ENCODE data around the gene LUM. TPM values are rescaled to one million over a fixed set of nuclear protein-coding genes. Genes with fewer than 3 reads are reported as not detected.

LUM gene
- total and polyA plus RNA-seq, 4 donors: 3.7 to 22.3 (median 13.8) TPM

GRCh38 chr12:91127751-91128150 lies 16.5 kb upstream of the LUM start:
- 63% methylated on average over 3 of the region's 3 CpGs for WGBS
- TF ChIP-seq HNF4A (conservative IDR thresholded peaks at IDR 0.05) (no peak), NR2F2 (IDR thresholded peaks at IDR 0.05) (no peak), SP1 (IDR thresholded peaks at IDR 0.05) (no peak), YY1 (IDR thresholded peaks at IDR 0.05) (no peak), FOXA2 (IDR thresholded peaks at IDR 0.05) (no peak), JUND (IDR thresholded peaks at IDR 0.05) (no peak), ATF3 (IDR thresholded peaks at IDR 0.05) (no peak), HNF4G (IDR thresholded peaks at IDR 0.05) (no peak), GABPA (IDR thresholded peaks at IDR 0.05 in 1 of 2, conservative IDR thresholded peaks at IDR 0.05 in 1 of 2) (no peak), TAF1 (conservative IDR thresholded peaks at IDR 0.05) (no peak), FOXA1 (IDR thresholded peaks at IDR 0.05) (no peak)
- TF ChIP-seq, protein P1, sequence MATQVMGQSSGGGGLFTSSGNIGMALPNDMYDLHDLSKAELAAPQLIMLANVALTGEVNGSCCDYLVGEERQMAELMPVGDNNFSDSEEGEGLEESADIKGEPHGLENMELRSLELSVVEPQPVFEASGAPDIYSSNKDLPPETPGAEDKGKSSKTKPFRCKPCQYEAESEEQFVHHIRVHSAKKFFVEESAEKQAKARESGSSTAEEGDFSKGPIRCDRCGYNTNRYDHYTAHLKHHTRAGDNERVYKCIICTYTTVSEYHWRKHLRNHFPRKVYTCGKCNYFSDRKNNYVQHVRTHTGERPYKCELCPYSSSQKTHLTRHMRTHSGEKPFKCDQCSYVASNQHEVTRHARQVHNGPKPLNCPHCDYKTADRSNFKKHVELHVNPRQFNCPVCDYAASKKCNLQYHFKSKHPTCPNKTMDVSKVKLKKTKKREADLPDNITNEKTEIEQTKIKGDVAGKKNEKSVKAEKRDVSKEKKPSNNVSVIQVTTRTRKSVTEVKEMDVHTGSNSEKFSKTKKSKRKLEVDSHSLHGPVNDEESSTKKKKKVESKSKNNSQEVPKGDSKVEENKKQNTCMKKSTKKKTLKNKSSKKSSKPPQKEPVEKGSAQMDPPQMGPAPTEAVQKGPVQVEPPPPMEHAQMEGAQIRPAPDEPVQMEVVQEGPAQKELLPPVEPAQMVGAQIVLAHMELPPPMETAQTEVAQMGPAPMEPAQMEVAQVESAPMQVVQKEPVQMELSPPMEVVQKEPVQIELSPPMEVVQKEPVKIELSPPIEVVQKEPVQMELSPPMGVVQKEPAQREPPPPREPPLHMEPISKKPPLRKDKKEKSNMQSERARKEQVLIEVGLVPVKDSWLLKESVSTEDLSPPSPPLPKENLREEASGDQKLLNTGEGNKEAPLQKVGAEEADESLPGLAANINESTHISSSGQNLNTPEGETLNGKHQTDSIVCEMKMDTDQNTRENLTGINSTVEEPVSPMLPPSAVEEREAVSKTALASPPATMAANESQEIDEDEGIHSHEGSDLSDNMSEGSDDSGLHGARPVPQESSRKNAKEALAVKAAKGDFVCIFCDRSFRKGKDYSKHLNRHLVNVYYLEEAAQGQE (IDR thresholded peaks at IDR 0.05): no peak
- TF ChIP-seq, protein P2, sequence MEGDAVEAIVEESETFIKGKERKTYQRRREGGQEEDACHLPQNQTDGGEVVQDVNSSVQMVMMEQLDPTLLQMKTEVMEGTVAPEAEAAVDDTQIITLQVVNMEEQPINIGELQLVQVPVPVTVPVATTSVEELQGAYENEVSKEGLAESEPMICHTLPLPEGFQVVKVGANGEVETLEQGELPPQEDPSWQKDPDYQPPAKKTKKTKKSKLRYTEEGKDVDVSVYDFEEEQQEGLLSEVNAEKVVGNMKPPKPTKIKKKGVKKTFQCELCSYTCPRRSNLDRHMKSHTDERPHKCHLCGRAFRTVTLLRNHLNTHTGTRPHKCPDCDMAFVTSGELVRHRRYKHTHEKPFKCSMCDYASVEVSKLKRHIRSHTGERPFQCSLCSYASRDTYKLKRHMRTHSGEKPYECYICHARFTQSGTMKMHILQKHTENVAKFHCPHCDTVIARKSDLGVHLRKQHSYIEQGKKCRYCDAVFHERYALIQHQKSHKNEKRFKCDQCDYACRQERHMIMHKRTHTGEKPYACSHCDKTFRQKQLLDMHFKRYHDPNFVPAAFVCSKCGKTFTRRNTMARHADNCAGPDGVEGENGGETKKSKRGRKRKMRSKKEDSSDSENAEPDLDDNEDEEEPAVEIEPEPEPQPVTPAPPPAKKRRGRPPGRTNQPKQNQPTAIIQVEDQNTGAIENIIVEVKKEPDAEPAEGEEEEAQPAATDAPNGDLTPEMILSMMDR (IDR thresholded peaks at IDR 0.05; ENCODE audit: low read depth, low read length, missing input control): no peak
- TF ChIP-seq, protein P3, sequence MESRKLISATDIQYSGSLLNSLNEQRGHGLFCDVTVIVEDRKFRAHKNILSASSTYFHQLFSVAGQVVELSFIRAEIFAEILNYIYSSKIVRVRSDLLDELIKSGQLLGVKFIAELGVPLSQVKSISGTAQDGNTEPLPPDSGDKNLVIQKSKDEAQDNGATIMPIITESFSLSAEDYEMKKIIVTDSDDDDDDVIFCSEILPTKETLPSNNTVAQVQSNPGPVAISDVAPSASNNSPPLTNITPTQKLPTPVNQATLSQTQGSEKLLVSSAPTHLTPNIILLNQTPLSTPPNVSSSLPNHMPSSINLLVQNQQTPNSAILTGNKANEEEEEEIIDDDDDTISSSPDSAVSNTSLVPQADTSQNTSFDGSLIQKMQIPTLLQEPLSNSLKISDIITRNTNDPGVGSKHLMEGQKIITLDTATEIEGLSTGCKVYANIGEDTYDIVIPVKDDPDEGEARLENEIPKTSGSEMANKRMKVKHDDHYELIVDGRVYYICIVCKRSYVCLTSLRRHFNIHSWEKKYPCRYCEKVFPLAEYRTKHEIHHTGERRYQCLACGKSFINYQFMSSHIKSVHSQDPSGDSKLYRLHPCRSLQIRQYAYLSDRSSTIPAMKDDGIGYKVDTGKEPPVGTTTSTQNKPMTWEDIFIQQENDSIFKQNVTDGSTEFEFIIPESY (IDR thresholded peaks at IDR 0.05): no peak
- TF ChIP-seq, protein P4, sequence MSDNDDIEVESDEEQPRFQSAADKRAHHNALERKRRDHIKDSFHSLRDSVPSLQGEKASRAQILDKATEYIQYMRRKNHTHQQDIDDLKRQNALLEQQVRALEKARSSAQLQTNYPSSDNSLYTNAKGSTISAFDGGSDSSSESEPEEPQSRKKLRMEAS (IDR thresholded peaks at IDR 0.05): no peak
- Histone ChIP-seq H3K9ac (ENCODE audit: low read depth in 1 of 2, low read length in 2 of 2) (no peak overlapping the region), H3K27ac (ENCODE audit: low read depth in 1 of 2, low read length in 2 of 2) (no peak overlapping the region), H3K36me3 (ENCODE audit: control insufficient read depth in 4 of 4, insufficient read depth in 3 of 4, low read depth in 1 of 4, low read length in 3 of 4) (no peaks in the 10 kb centered on the region), H3K9me3 (ENCODE audit: control insufficient read depth in 4 of 4, low read length in 3 of 4) (no peaks in the 10 kb centered on the region), H3K4me1 (ENCODE audit: control insufficient read depth in 4 of 4, insufficient read depth in 4 of 4, low read length in 3 of 4) (no peaks in the 10 kb centered on the region), H3K27me3 (ENCODE audit: control insufficient read depth in 4 of 4, insufficient read depth in 4 of 4, low read length in 3 of 4) (no peaks in the 10 kb centered on the region), H3K4me3 (ENCODE audit: low read depth in 1 of 3, low read length in 3 of 3) (no peak overlapping the region)
- no peak for DNase-seq (ENCODE audit: low spot score)

GRCh38 chr12:91127306-91127705 lies 16.0 kb upstream of the LUM start:
- H3K36me3 ChIP-seq (ENCODE audit: control insufficient read depth in 4 of 4, insufficient read depth in 3 of 4, low read depth in 1 of 4, low read length in 3 of 4): no peaks in the 10 kb centered on the region
- H3K9me3 ChIP-seq (ENCODE audit: control insufficient read depth in 4 of 4, low read length in 3 of 4): no peaks in the 10 kb centered on the region
- DNase-seq (ENCODE audit: low spot score): no peak
- H3K4me3 ChIP-seq (ENCODE audit: low read depth in 1 of 3, low read length in 3 of 3): no peak overlapping the region
- H3K27ac ChIP-seq (ENCODE audit: low read depth in 1 of 2, low read length in 2 of 2): no peak overlapping the region
- 90% methylated on average over 2 of the region's 2 CpGs for WGBS
- H3K4me1 ChIP-seq (ENCODE audit: control insufficient read depth in 4 of 4, insufficient read depth in 4 of 4, low read length in 3 of 4): no peaks in the 10 kb centered on the region
- H3K9ac ChIP-seq (ENCODE audit: low read depth in 1 of 2, low read length in 2 of 2): no peak overlapping the region
- no peaks in the 10 kb centered on the region for H3K27me3 ChIP-seq (ENCODE audit: control insufficient read depth in 4 of 4, insufficient read depth in 4 of 4, low read length in 3 of 4)
- no peak for TF ChIP-seq FOXA1 (IDR thresholded peaks at IDR 0.05)
- no peak for TF ChIP-seq ATF3 (IDR thresholded peaks at IDR 0.05)
- no peak for TF ChIP-seq TAF1 (conservative IDR thresholded peaks at IDR 0.05)
- TF ChIP-seq, protein P1 (IDR thresholded peaks at IDR 0.05): no peak
- TF ChIP-seq, protein P4 (IDR thresholded peaks at IDR 0.05): no peak
- no peak for TF ChIP-seq HNF4G (IDR thresholded peaks at IDR 0.05)
- TF ChIP-seq, protein P3 (IDR thresholded peaks at IDR 0.05): no peak
- no peak for TF ChIP-seq HNF4A (conservative IDR thresholded peaks at IDR 0.05)
- no peak for TF ChIP-seq YY1 (IDR thresholded peaks at IDR 0.05)
- TF ChIP-seq RXRA (IDR thresholded peaks at IDR 0.05): no peak
- no peak for TF ChIP-seq FOXA2 (IDR thresholded peaks at IDR 0.05)
- no peak for TF ChIP-seq NR2F2 (IDR thresholded peaks at IDR 0.05)
- no peak for TF ChIP-seq RAD21 (IDR thresholded peaks at IDR 0.05)
- TF ChIP-seq SP1 (IDR thresholded peaks at IDR 0.05): no peak

Data from liver (tissue), 9 donors.